Activated B cell treated with CpG ODN at 0.5 μM for 24 hours (primary cell): ENCODE data around the gene CPSF4L. TPM values are rescaled to one million over a fixed set of nuclear protein-coding genes. Genes with fewer than 3 reads are reported as not detected.

Experiments
- ATAC-seq: fragments of 200-7000 bp; cut with Tn5 transposase; one replicate; pipeline ENCODE4 v1.10.0; 2021; ENCODE audit warnings: low read depth, mild to moderate bottlenecking, moderate library complexity
- CTCF ChIA-PET: fragments of 350-600 bp; sonication (Branson Sonifier 250); formaldehyde crosslinking; loops from one replicate; lab custom pipeline; 2021; ENCODE audit warnings: antibody characterized with exemption; lab: Charles Lee
- POLR2A ChIA-PET: fragments of 350-600 bp; sonication (Branson Sonifier 250); formaldehyde crosslinking; loops from one replicate; lab custom pipeline; 2021; ENCODE audit warnings: antibody characterized with exemption; lab: Charles Lee
- DNase-seq: peaks from one replicate; pipeline ENCODE4 v3.0.0; 2022
- H3K27ac Mint-ChIP-seq: one replicate; pipeline ENCODE4 v1.8.0; 2020; ENCODE audit warnings: mixed read lengths
- H3K27me3 Mint-ChIP-seq: one replicate; pipeline ENCODE4 v1.8.0; 2021; ENCODE audit warnings: mixed read lengths
- H3K36me3 Mint-ChIP-seq: one replicate; pipeline ENCODE4 v1.8.0; 2021; ENCODE audit warnings: low read depth, mixed read lengths
- H3K4me1 Mint-ChIP-seq: one replicate; pipeline ENCODE4 v1.8.0; 2021; ENCODE audit warnings: mixed read lengths
- H3K4me3 Mint-ChIP-seq: one replicate; pipeline ENCODE4 v1.8.0; 2020; ENCODE audit warnings: mild to moderate bottlenecking, mixed read lengths
- H3K9me3 Mint-ChIP-seq: one replicate; pipeline ENCODE4 v1.8.0; 2020; ENCODE audit warnings: mixed read lengths
- CTCF ChIP-seq: fragments of 200-600 bp; IDR thresholded peaks from one replicate; pipeline ENCODE4 v1.8.0; 2022; ENCODE audit warnings: antibody characterized with exemption, mild to moderate bottlenecking
- intact Hi-C: fragments of 100-400 bp; cut with micrococcal nuclease; formaldehyde crosslinking; loops from one replicate; pipeline ENCODE4 v1.15.1; 2024
- total RNA-seq: library from RNA; stranded (reverse); gene quantifications from 2 replicates; pipeline ENCODE4 v1.2.3, GENCODE V29; 2022

The CPSF4L gene
- total RNA-seq, 1 donor from 2014 or later, result not detected

- ATAC-seq (no peak), DNase-seq (no peak)
- H3K27me3 Mint-ChIP-seq, result no peaks in the 10 kb centered on the region
- no peak overlapping the region for H3K27ac Mint-ChIP-seq
- TF ChIP-seq CTCF, result no peak
- H3K4me3 Mint-ChIP-seq, result no peak overlapping the region
- ChIA-PET CTCF (interaction anchor here (0.6 to 0.8 kb wide), 2 partner anchors 9 to 122 kb away, joined by 3 read pairs; no protein-coding TSS in a partner anchor), POLR2A (no interaction called here)
- intact Hi-C loops, result no loop called here
- no peaks in the 10 kb centered on the region for H3K9me3 Mint-ChIP-seq
- no peaks in the 10 kb centered on the region for H3K4me1 Mint-ChIP-seq
- H3K36me3 Mint-ChIP-seq, result peaks cover 38% of the 10 kb centered on the region
Measured at GRCh38 chr17:73247726-73248125, 14.0 kb downstream of the CPSF4L start.

GRCh38 chr17:73240561-73240960 lies 21.1 kb downstream of the CPSF4L start:
- no peaks in the 10 kb centered on the region for H3K27me3 Mint-ChIP-seq
- no peak overlapping the region for H3K4me3 Mint-ChIP-seq
- peaks cover 71% of the 10 kb centered on the region for H3K36me3 Mint-ChIP-seq
- CTCF ChIA-PET, result interaction anchor here (0.6 kb wide), 1 partner anchor 129 kb away, joined by 3 read pairs; no protein-coding TSS in a partner anchor
- H3K27ac Mint-ChIP-seq, result no peak overlapping the region
- H3K9me3 Mint-ChIP-seq, result no peaks in the 10 kb centered on the region
- no peak for DNase-seq
- no peak for ATAC-seq
- no peak for TF ChIP-seq CTCF
- H3K4me1 Mint-ChIP-seq, result peaks cover 19% of the 10 kb centered on the region
- POLR2A ChIA-PET, result no interaction called here
- intact Hi-C loops, result no loop called here

GRCh38 chr17:73237714-73238113 lies 24.0 kb downstream of the CPSF4L start:
- ATAC-seq (no peak), DNase-seq (no peak)
- Mint-ChIP-seq H3K36me3 (peaks cover 64% of the 10 kb centered on the region), H3K9me3 (no peaks in the 10 kb centered on the region), H3K27ac (no peak overlapping the region), H3K27me3 (no peaks in the 10 kb centered on the region), H3K4me3 (no peak overlapping the region), H3K4me1 (peaks cover 31% of the 10 kb centered on the region)
- intact Hi-C loops, result no loop called here
- ChIA-PET POLR2A (no interaction called here), CTCF (no interaction called here)
- TF ChIP-seq CTCF, result no peak

- no peak for TF ChIP-seq CTCF
- Mint-ChIP-seq H3K4me3 (no peak overlapping the region), H3K27ac (no peak overlapping the region), H3K36me3 (peaks cover 48% of the 10 kb centered on the region), H3K27me3 (no peaks in the 10 kb centered on the region), H3K4me1 (peaks cover 46% of the 10 kb centered on the region), H3K9me3 (no peaks in the 10 kb centered on the region)
- DNase-seq (no peak), ATAC-seq (no peak)
- ChIA-PET POLR2A (interaction anchor here (0.7 kb wide), 1 partner anchor 9 kb away, joined by 4 read pairs; no protein-coding TSS in a partner anchor), CTCF (interaction anchor here (0.6 to 0.7 kb wide), 2 partner anchors 45 to 509 kb away, joined by 3 read pairs; no protein-coding TSS in a partner anchor)
- intact Hi-C loops, result no loop called here
Measured at GRCh38 chr17:73234736-73235135, 26.9 kb downstream of the CPSF4L start.

GRCh38 chr17:73232587-73233373 lies 28.9 kb downstream of the CPSF4L start:
- peaks cover 52% of the 10 kb centered on the region for H3K4me1 Mint-ChIP-seq

More at GRCh38 chr17:73232587-73233373, 28.9 kb downstream of the CPSF4L start:
- no peak for TF ChIP-seq CTCF
- ChIA-PET POLR2A (interaction anchor here (0.6 to 2.7 kb wide), 7 partner anchors 11 to 971 kb away, joined by 3 to 17 read pairs (median 5); partner anchors contain the start of genes COG1 and RPL38), CTCF (interaction anchor here (0.7 to 1.5 kb wide), 3 partner anchors 22 to 505 kb away, joined by 3 to 4 read pairs (median 4); no protein-coding TSS in a partner anchor)
- Mint-ChIP-seq H3K27me3 (no peaks in the 10 kb centered on the region), H3K9me3 (no peaks in the 10 kb centered on the region), H3K4me3 (peak overlapping the region; percentile 93), H3K27ac (peak overlapping the region; percentile 97), H3K36me3 (peaks cover 39% of the 10 kb centered on the region)
- DNase-seq (no peak), ATAC-seq (peak; percentile 63)
- intact Hi-C loops, result loop anchor here (1.0 to 2.0 kb wide), 4 partner anchors 39 to 140 kb away; partner anchors contain the start of genes COG1 and SLC39A11
